HL-60/S4 treated with phorbol 12-myristate 13-acetate at 8.2 ng/mL for 4 days and 3 days (cell line): ENCODE measurements around the gene GALR3.

ENCODE experiments used
- in situ Hi-C: fragments of 300-500 bp; cut with MboI; formaldehyde crosslinking; loops from 2 replicates; pipeline ENCODE4 v1.15.0; 2022; ENCODE audit warnings: low sequenced_read_pairs

The GALR3 gene

GRCh38 chr22:37802310-37803194 lies 20.6 kb upstream of the GALR3 start:
- in situ Hi-C loops: no loop called here

GRCh38 chr22:37803195-37803638 lies 20.0 kb upstream of the GALR3 start:
- in situ Hi-C loops: no loop called here

- in situ Hi-C loops: no loop called here
These were observed 19.4 kb upstream of the GALR3 start for GRCh38 chr22:37803639-37804351.

GRCh38 chr22:37804352-37804880 lies 18.8 kb upstream of the GALR3 start:
- in situ Hi-C loops: no loop called here

- in situ Hi-C loops: no loop called here
These were observed 18.0 kb upstream of the GALR3 start for GRCh38 chr22:37804881-37805809.

- in situ Hi-C loops: no loop called here
These were observed 17.3 kb upstream of the GALR3 start for GRCh38 chr22:37805810-37806277.

- in situ Hi-C loops: no loop called here
These were observed 16.5 kb upstream of the GALR3 start for GRCh38 chr22:37806409-37807333.

- in situ Hi-C loops: no loop called here
These were observed 15.5 kb upstream of the GALR3 start, which contains the start of gene GCAT for GRCh38 chr22:37807410-37808293. GCAT (plus strand) TSS chr22:37807934; CDS start chr22:37807968, 34 bp downstream.

- in situ Hi-C loops: no loop called here
These were observed 14.9 kb upstream of the GALR3 start for GRCh38 chr22:37808294-37808657.

- in situ Hi-C loops: no loop called here
These were observed 13.4 kb upstream of the GALR3 start for GRCh38 chr22:37809672-37810333.

- in situ Hi-C loops: no loop called here
These were observed 11.3 kb upstream of the GALR3 start for GRCh38 chr22:37811867-37812266.

GRCh38 chr22:37812869-37813678 lies 10.1 kb upstream of the GALR3 start:
- in situ Hi-C loops: no loop called here

GRCh38 chr22:37815593-37815992 lies 7.6 kb upstream of the GALR3 start:
- in situ Hi-C loops: no loop called here

- in situ Hi-C loops: no loop called here
These were observed 6.5 kb upstream of the GALR3 start for GRCh38 chr22:37816543-37817180.

- in situ Hi-C loops: no loop called here
These were observed 5.3 kb upstream of the GALR3 start for GRCh38 chr22:37817705-37818408.
